Renal pelvis (tissue), 4 donors: ENCODE data around the gene HPCAL4. TPM values are rescaled to one million over a fixed set of nuclear protein-coding genes. Genes with fewer than 3 reads are reported as not detected.

Experiments
- DNase-seq: peaks from one replicate; pipeline ENCODE4 v3.0.0-alpha.2; 2013
- polyA plus RNA-seq, 3 donors: library from polyadenylated mRNA; unstranded; fragments of 120-200 nt; gene quantifications; one replicate each; pipeline ENCODE4 v1.2.1, GENCODE V29; 2013; ENCODE audit not compliant: insufficient read length in 3 of 3

HPCAL4 gene
- polyA plus RNA-seq, 3 donors = 0.30 to 0.62 (median 0.40) TPM

GRCh38 chr1:39650431-39650830 is 40.8 kb downstream of the HPCAL4 start:
- DNase-seq = no peak

- DNase-seq = no peak
Measured at GRCh38 chr1:39649636-39650185, 41.5 kb downstream of the HPCAL4 start.

- DNase-seq = no peak
Measured at GRCh38 chr1:39648496-39648895, 42.7 kb downstream of the HPCAL4 start.

- DNase-seq = no peak
Measured at GRCh38 chr1:39647247-39647646, 44.0 kb downstream of the HPCAL4 start.

GRCh38 chr1:39646232-39647081 is 44.8 kb downstream of the HPCAL4 start:
- DNase-seq = peak; percentile 79

GRCh38 chr1:39645411-39646043 is 45.7 kb downstream of the HPCAL4 start:
- DNase-seq = no peak

- no peak for DNase-seq
Measured at GRCh38 chr1:39643705-39644104, 47.5 kb downstream of the HPCAL4 start.

GRCh38 chr1:39642796-39643195 is 48.4 kb downstream of the HPCAL4 start:
- DNase-seq = no peak

- no peak for DNase-seq
Measured at GRCh38 chr1:39640861-39641260, 50.4 kb downstream of the HPCAL4 start.

- peak; percentile 61 for DNase-seq
Measured at GRCh38 chr1:39639305-39640130, 51.7 kb downstream of the HPCAL4 start, which contains the start of gene HEYL. Gene HEYL (minus strand): TSS chr1:39639643. CDS start chr1:39639625, 18 bp downstream.

GRCh38 chr1:39638965-39639304 is 52.3 kb downstream of the HPCAL4 start:
- DNase-seq = no peak

- no peak for DNase-seq
Measured at GRCh38 chr1:39637361-39637760, 53.9 kb downstream of the HPCAL4 start.

GRCh38 chr1:39635871-39636210 is 55.4 kb downstream of the HPCAL4 start:
- DNase-seq = no peak

GRCh38 chr1:39635205-39635870 is 55.9 kb downstream of the HPCAL4 start:
- DNase-seq = no peak

- no peak for DNase-seq
Measured at GRCh38 chr1:39633422-39633821, 57.8 kb downstream of the HPCAL4 start.

GRCh38 chr1:39632682-39633417 is 58.4 kb downstream of the HPCAL4 start:
- DNase-seq = peak; percentile 65

GRCh38 chr1:39632323-39632681 is 58.9 kb downstream of the HPCAL4 start:
- no peak for DNase-seq

GRCh38 chr1:39631361-39632322 is 59.6 kb downstream of the HPCAL4 start:
- no peak for DNase-seq

- DNase-seq = no peak
Measured at GRCh38 chr1:39628807-39629350, 62.4 kb downstream of the HPCAL4 start.
